H1 (cell line): Measurements from ENCODE around the gene RIN2. TPM values are rescaled to one million over a fixed set of nuclear protein-coding genes. Genes with fewer than 3 reads are reported as not detected.

Experiments used
- CTCF ChIA-PET: fragments of 300-600 bp; sonication (Branson Sonifier 250); formaldehyde crosslinking; loops from one replicate; lab custom pipeline; 2021; ENCODE audit not compliant: partially characterized antibody; lab: Charles Lee
- POLR2A ChIA-PET: fragments of 300-600 bp; sonication (Branson Sonifier 250); formaldehyde crosslinking; loops from one replicate; lab custom pipeline; 2021; ENCODE audit warnings: inconsistent platforms; ENCODE audit not compliant: partially characterized antibody; lab: Charles Lee
- DNase-seq, 2 experiments: peaks; one replicate each; pipeline versions ENCODE4 v3.0.0 to v3.0.0-alpha.2; 2010 to 2022; ENCODE audit warnings: low spot score in 2 of 2, low read depth in 1 of 2, mixed read lengths in 1 of 2
- FAIRE-seq: peaks from 2 replicates; lab custom pipeline; 2011; peaks lifted over from hg19 to GRCh38; lab: Jason Lieb, UNC
- H2AFZ ChIP-seq: 2 replicates; pipeline ENCODE4 v1.8.1; 2012; ENCODE audit warnings: low read length, inconsistent platforms
- H2AK5ac ChIP-seq: 2 replicates; pipeline ENCODE4 v1.6.1; 2013; ENCODE audit warnings: low read depth, low read length
- H2BK120ac ChIP-seq: replicated peaks from 2 replicates; pipeline ENCODE3; 2013; ENCODE audit warnings: low read depth, low read length, inconsistent platforms
- H2BK12ac ChIP-seq: 2 replicates; pipeline ENCODE4 v1.6.1; 2013; ENCODE audit warnings: low read depth, low read length
- H2BK15ac ChIP-seq: 2 replicates; pipeline ENCODE4 v1.6.1; 2013; ENCODE audit warnings: low read length
- H2BK20ac ChIP-seq: 2 replicates; pipeline ENCODE4 v1.6.1; 2013; ENCODE audit warnings: low read length
- H2BK5ac ChIP-seq: 2 replicates; pipeline ENCODE4 v1.6.1; 2013; ENCODE audit warnings: low read depth, low read length
- H3K14ac ChIP-seq: 2 replicates; pipeline ENCODE4 v1.6.1; 2013; ENCODE audit warnings: inconsistent platforms; ENCODE audit not compliant: insufficient read length
- H3K18ac ChIP-seq: 2 replicates; pipeline ENCODE4 v1.6.1; 2013; ENCODE audit warnings: low read length; ENCODE audit errors: extremely low read depth
- H3K23ac ChIP-seq: 2 replicates; pipeline ENCODE4 v1.6.1; 2013; ENCODE audit warnings: inconsistent platforms; ENCODE audit not compliant: insufficient read length
- H3K23me2 ChIP-seq: 2 replicates; pipeline ENCODE4 v1.6.1; 2013; ENCODE audit warnings: low read depth, low read length
- H3K27ac ChIP-seq: 2 replicates; pipeline ENCODE4 v1.6.1; 2011; ENCODE audit warnings: low read depth, low read length, inconsistent platforms
- H3K27me3 ChIP-seq, 4 experiments: replicated peaks in 1 of 4; 1 replicate in 1 of 4; 2 replicates in 3 of 4; pipeline versions ENCODE4 v1.6.1 to v1.8.1; 2011 to 2013; ENCODE audit warnings: low read length in 3 of 4, mild to moderate bottlenecking in 3 of 4, inconsistent platforms in 2 of 4, mixed read lengths in 2 of 4, moderate library complexity in 1 of 4; ENCODE audit not compliant: control insufficient read depth in 3 of 4, insufficient read depth in 3 of 4; ENCODE audit errors: extremely low read depth in 1 of 4
- H3K36me3 ChIP-seq, 4 experiments: 2 replicates each; pipeline versions ENCODE4 v1.6.1 to v1.8.1; 2011 to 2013; ENCODE audit warnings: mild to moderate bottlenecking in 4 of 4, low read length in 3 of 4, moderate library complexity in 2 of 4, control low read depth in 1 of 4, inconsistent platforms in 1 of 4; ENCODE audit not compliant: insufficient read depth in 4 of 4, control insufficient read depth in 2 of 4
- H3K4ac ChIP-seq: replicated peaks from 2 replicates; pipeline ENCODE3; 2013; ENCODE audit warnings: low read length, low read depth, mixed read lengths, inconsistent platforms; ENCODE audit not compliant: insufficient read length
- H3K4me1 ChIP-seq, 4 experiments: replicated peaks in 1 of 4; 1 replicate in 1 of 4; 2 replicates in 3 of 4; pipeline versions ENCODE4 v1.6.1 to v1.8.1; 2011 to 2013; ENCODE audit warnings: low read length in 3 of 4, inconsistent platforms in 2 of 4, mixed read lengths in 1 of 4; ENCODE audit not compliant: insufficient read depth in 4 of 4, control insufficient read depth in 3 of 4
- H3K4me2 ChIP-seq, 2 experiments: 2 replicates each; pipeline versions ENCODE4 v1.6.1 to v1.8.1; 2011 to 2013; ENCODE audit warnings: low read depth in 2 of 2, low read length in 2 of 2, control low read depth in 1 of 2, inconsistent platforms in 1 of 2, mild to moderate bottlenecking in 1 of 2; ENCODE audit not compliant: insufficient read depth in 1 of 2
- H3K4me3 ChIP-seq, 4 experiments: fragments of 200-600, 300-600 bp in 1 of 4; sonication (generic), shearing (Covaris generic), sonication (Bioruptor Twin) in 1 of 4; 2 replicates each; pipeline versions ENCODE4 v1.5.1 to v1.8.1; 2011 to 2016; ENCODE audit warnings: low read length in 4 of 4, low read depth in 3 of 4, control low read depth in 2 of 4, inconsistent platforms in 2 of 4, mild to moderate bottlenecking in 2 of 4, mixed read lengths in 1 of 4, moderate library complexity in 1 of 4; ENCODE audit not compliant: insufficient read depth in 2 of 4; ENCODE audit errors: extremely low read depth in 1 of 4
- H3K56ac ChIP-seq: replicated peaks from 2 replicates; pipeline ENCODE3; 2013; ENCODE audit warnings: low read depth, mild to moderate bottlenecking, mixed read lengths, low read length, inconsistent platforms; ENCODE audit not compliant: insufficient read length
- H3K79me1 ChIP-seq: 2 replicates; pipeline ENCODE4 v1.6.1; 2013; ENCODE audit warnings: low read depth, low read length, control low read depth
- H3K79me2 ChIP-seq, 2 experiments: 2 replicates each; pipeline versions ENCODE4 v1.6.1 to v1.8.1; 2012 to 2013; ENCODE audit warnings: low read length in 2 of 2, mild to moderate bottlenecking in 2 of 2, inconsistent platforms in 1 of 2; ENCODE audit not compliant: insufficient read depth in 2 of 2, control insufficient read depth in 1 of 2
- H3K9ac ChIP-seq, 4 experiments: replicated peaks in 1 of 4; 1 replicate in 1 of 4; 2 replicates in 3 of 4; pipeline versions ENCODE4 v1.6.1 to v1.8.1; 2011 to 2013; ENCODE audit warnings: low read depth in 3 of 4, low read length in 3 of 4, control low read depth in 2 of 4, mild to moderate bottlenecking in 2 of 4, moderate library complexity in 2 of 4, inconsistent platforms in 1 of 4; ENCODE audit errors: extremely low read depth in 1 of 4
- H3K9me3 ChIP-seq, 2 experiments: 2 replicates each; pipeline versions ENCODE4 v1.6.1 to v1.8.1; 2012 to 2013; ENCODE audit warnings: mild to moderate bottlenecking in 2 of 2, moderate library complexity in 2 of 2, control low read depth in 1 of 2, inconsistent platforms in 1 of 2, low read depth in 1 of 2, low read length in 1 of 2, mixed read lengths in 1 of 2; ENCODE audit not compliant: insufficient read depth in 2 of 2
- H4K20me1 ChIP-seq, 2 experiments: replicated peaks in 1 of 2; 2 replicates each; pipeline versions ENCODE3 to v1.8.1; 2011 to 2013; ENCODE audit warnings: inconsistent platforms in 2 of 2, low read length in 2 of 2, mild to moderate bottlenecking in 1 of 2; ENCODE audit not compliant: insufficient read depth in 2 of 2, control insufficient read depth in 1 of 2
- H4K5ac ChIP-seq: 2 replicates; pipeline ENCODE4 v1.6.1; 2013; ENCODE audit warnings: low read length, low read depth, mixed read lengths, inconsistent platforms; ENCODE audit not compliant: insufficient read length
- H4K8ac ChIP-seq: 2 replicates; pipeline ENCODE4 v1.8.0; 2013; ENCODE audit warnings: mild to moderate bottlenecking, moderate library complexity, low read length, inconsistent platforms; ENCODE audit not compliant: insufficient read depth; ENCODE audit errors: extremely low read depth
- H4K91ac ChIP-seq: replicated peaks from 2 replicates; pipeline ENCODE3; 2013; ENCODE audit warnings: low read length, mixed read lengths, inconsistent platforms; ENCODE audit not compliant: insufficient read length
- ATF2 ChIP-seq: IDR thresholded peaks from 2 replicates; pipeline ENCODE4 v1.6.1; 2012; ENCODE audit warnings: low read length, inconsistent platforms
- CBX8 ChIP-seq: fragments of 300-800, 300-1000 bp; sonication (generic); IDR thresholded peaks from 2 replicates; pipeline ENCODE4 v1.7.1; 2016; ENCODE audit warnings: low read depth, low read length, borderline replicate concordance
- CEBPB ChIP-seq: IDR thresholded peaks from 2 replicates; pipeline ENCODE4 v1.6.1; 2012; ENCODE audit warnings: low read depth, low read length
- CTBP2 ChIP-seq: IDR thresholded peaks from 2 replicates; pipeline ENCODE4 v1.7.0; 2011; ENCODE audit warnings: borderline replicate concordance, mild to moderate bottlenecking, moderate library complexity, mixed read lengths, low read length; ENCODE audit not compliant: insufficient read depth, insufficient read length
- EGR1 ChIP-seq: IDR thresholded peaks from 2 replicates; pipeline ENCODE4 v1.6.1; 2011; ENCODE audit warnings: low read depth, low read length, borderline replicate concordance
- FOSL1 ChIP-seq: IDR thresholded peaks from 2 replicates; pipeline ENCODE4 v1.6.1; 2011; ENCODE audit warnings: mild to moderate bottlenecking, low read depth, low read length, moderate library complexity; ENCODE audit not compliant: insufficient read depth
- KDM5A ChIP-seq: fragments of 200-600 bp; IDR thresholded peaks from 2 replicates; pipeline ENCODE4 v1.7.1; 2012; ENCODE audit warnings: mild to moderate bottlenecking, low read length, inconsistent platforms, mixed read lengths
- RAD21 ChIP-seq, 2 experiments: IDR thresholded peaks in 1 of 2; conservative IDR thresholded peaks in 1 of 2; 2 replicates each; pipeline ENCODE4 v1.6.1; 2011; ENCODE audit warnings: low read depth in 2 of 2, low read length in 2 of 2, improper control_type of control experiment in 1 of 2, inconsistent platforms in 1 of 2, mild to moderate bottlenecking in 1 of 2, moderate library complexity in 1 of 2
- SIN3A ChIP-seq, 2 experiments: IDR thresholded peaks in 1 of 2; conservative IDR thresholded peaks in 1 of 2; 2 replicates each; pipeline ENCODE4 v1.6.1; 2011 to 2012; ENCODE audit warnings: low read length in 2 of 2, improper control_type of control experiment in 1 of 2, low read depth in 1 of 2, mild to moderate bottlenecking in 1 of 2
- SP1 ChIP-seq: IDR thresholded peaks from 2 replicates; pipeline ENCODE4 v1.6.1; 2011; ENCODE audit warnings: low read depth, low read length
- SP2 ChIP-seq: IDR thresholded peaks from 2 replicates; pipeline ENCODE4 v1.6.1; 2012; ENCODE audit warnings: mild to moderate bottlenecking, low read length, inconsistent platforms
- TCF12 ChIP-seq: IDR thresholded peaks from 2 replicates; pipeline ENCODE4 v1.6.1; 2011; ENCODE audit warnings: low read depth, mild to moderate bottlenecking, low read length
- WGBS, 2 experiments: shearing (Covaris generic) in 1 of 2; methylation state at CpG; one replicate each; pipeline versions ENCODE4 v1.1.6 to v1.1.7; 2013 to 2015; ENCODE audit warnings: low lambda C conversion rate in 2 of 2, mixed read lengths in 2 of 2, inconsistent platforms in 1 of 2, low coverage in 1 of 2, missing lambda C conversion rate in 1 of 2; ENCODE audit not compliant: insufficient replicate concordance in 2 of 2, insufficient coverage in 1 of 2, insufficient read length in 1 of 2; ENCODE audit errors: extremely low coverage in 1 of 2, missing lambda C conversion rate in 1 of 2; 5-methylcytosine and 5-hydroxymethylcytosine counted together
- polyA plus RNA-seq, 7 experiments: library from polyadenylated mRNA; depleted of rRNA in 3 of 7; stranded (reverse) in 5 of 7; unstranded in 2 of 7; fragments of >200 nt in 5 of 7; fragments of 200-250 nt in 2 of 7; gene quantifications; 1 replicate in 5 of 7; 2 replicates in 1 of 7; 4 replicates in 1 of 7; pipeline versions ENCODE4 v1.2.1 to v1.2.3, GENCODE V29; 2011 to 2013; ENCODE audit warnings: missing spikeins in 2 of 7, mixed read lengths in 2 of 7
- total RNA-seq: library from RNA; stranded (reverse); fragmentation: NEBNext Ultra II Directional; extraction: Animal tissue kit (Norgen Biotek cat#: 25700); gene quantifications from 2 replicates; pipeline ENCODE4 v1.2.1, GENCODE V29; 2021

The RIN2 gene
- total and polyA plus RNA-seq, 2 of the 8 experiments (the other 6 are each of a cell fraction or from before 2014, with no cell fraction given): 0.20 to 1.3 TPM

GRCh38 chr20:19765266-19765665 is 7.2 kb downstream of the RIN2 start:
- no peak overlapping the region for H4K8ac ChIP-seq
- no peak overlapping the region for H2BK120ac ChIP-seq
- TF ChIP-seq EGR1 (no peak), SP1 (no peak), RAD21 (IDR thresholded peaks at IDR 0.05 in 1 of 2, conservative IDR thresholded peaks at IDR 0.05 in 1 of 2; ENCODE audit: low read depth in 2 of 2, low read length in 2 of 2) (no peak), KDM5A (no peak), FOSL1 (no peak), CTBP2 (no peak), SIN3A (conservative IDR thresholded peaks at IDR 0.05 in 1 of 2, IDR thresholded peaks at IDR 0.05 in 1 of 2; ENCODE audit: low read depth in 1 of 2, low read length in 2 of 2) (no peak), TCF12 (no peak), CBX8 (no peak), CEBPB (no peak), SP2 (no peak), ATF2 (no peak)
- H3K23ac ChIP-seq: no peak overlapping the region
- no peak overlapping the region for H2BK12ac ChIP-seq
- no peak overlapping the region for H3K4me2 ChIP-seq
- no peak for DNase-seq
- H3K36me3 ChIP-seq: no peaks in the 10 kb centered on the region
- CTCF ChIA-PET: interaction anchor here (2.5 kb wide), 1 partner anchor 15 kb away, joined by 5 read pairs; no protein-coding TSS in a partner anchor
- POLR2A ChIA-PET: no interaction called here
- no peak overlapping the region for H3K9ac ChIP-seq
- H3K4me3 ChIP-seq: no peak overlapping the region
- no peak overlapping the region for H4K5ac ChIP-seq
- H2AK5ac ChIP-seq: no peak overlapping the region
- H3K56ac ChIP-seq: no peak overlapping the region
- H3K9me3 ChIP-seq: no peaks in the 10 kb centered on the region
- 0 out of 7 replicates have a peak, but pooled peaks cover 0 to 1% (median 0%) of the 10 kb centered on the region in 4 experiments for H3K4me1 ChIP-seq
- H4K20me1 ChIP-seq: no peaks in the 10 kb centered on the region
- 96% methylated on average over 2 of the region's 2 CpGs; no CpG with 5 or more reads in 1 of the 2 experiments for WGBS, 2 experiments
- H2AFZ ChIP-seq: no peak overlapping the region
- no peak overlapping the region for H2BK15ac ChIP-seq
- FAIRE-seq: no peak
- H3K18ac ChIP-seq: no peak overlapping the region
- no peak overlapping the region for H3K14ac ChIP-seq
- no peak overlapping the region for H2BK20ac ChIP-seq
- no peak overlapping the region for H2BK5ac ChIP-seq
- H3K27ac ChIP-seq: no peak overlapping the region
- no peak overlapping the region for H4K91ac ChIP-seq
- no peaks in the 10 kb centered on the region for H3K79me1 ChIP-seq
- H3K79me2 ChIP-seq: no peaks in the 10 kb centered on the region
- H3K4ac ChIP-seq: no peak overlapping the region
- peaks cover 0 to 4% (median 0%) of the 10 kb centered on the region in 4 experiments; a peak in 2 of 7 replicates for H3K27me3 ChIP-seq
- no peaks in the 10 kb centered on the region for H3K23me2 ChIP-seq
